HepG2 (cell line): Measurements from ENCODE around the gene RHBDF2. TPM values are rescaled to one million over a fixed set of nuclear protein-coding genes. Genes with fewer than 3 reads are reported as not detected.
A peak's percentile ranks its signal among the peaks of the same experiment; 100 is the strongest.

Experiments used
- ELF3 ChIP-seq: IDR thresholded peaks from 2 replicates; pipeline ENCODE4 v1.6.1; 2016; ENCODE audit warnings: missing genetic modification reagents, missing compliant biosample characterization
- IKZF4 ChIP-seq: sonication (generic); formaldehyde crosslinking; IDR thresholded peaks from 2 replicates; pipeline ENCODE4 v1.5.1; 2020; ENCODE audit warnings: borderline replicate concordance, mild to moderate bottlenecking, low read depth, missing genetic modification reagents; ENCODE audit errors: not compliant biosample characterization
- RARA ChIP-seq: IDR thresholded peaks from 2 replicates; pipeline ENCODE4 v1.6.1; 2016; ENCODE audit warnings: missing genetic modification reagents, missing compliant biosample characterization
- TP53 ChIP-seq: sonication (generic); formaldehyde crosslinking; conservative IDR thresholded peaks from 2 replicates; pipeline ENCODE4 v1.4.0; 2020; ENCODE audit warnings: missing genetic modification reagents
- ZFX ChIP-seq: sonication (generic); formaldehyde crosslinking; IDR thresholded peaks from 2 replicates; pipeline ENCODE4 v1.4.0; 2020; ENCODE audit warnings: mild to moderate bottlenecking, low read depth, missing genetic modification reagents, moderate library complexity
- ZNF343 ChIP-seq: sonication (generic); formaldehyde crosslinking; IDR thresholded peaks from 2 replicates; pipeline ENCODE4 v1.4.0; 2020; ENCODE audit warnings: mild to moderate bottlenecking, missing genetic modification reagents
- ZNF644 ChIP-seq: IDR thresholded peaks from 2 replicates; pipeline ENCODE4 v1.6.1; 2016; ENCODE audit warnings: low read depth
- ZNF678 ChIP-seq: sonication (generic); formaldehyde crosslinking; IDR thresholded peaks from 2 replicates; pipeline ENCODE4 v1.4.0; 2020; ENCODE audit warnings: mild to moderate bottlenecking, missing genetic modification reagents
- ZNF724P ChIP-seq: sonication (generic); formaldehyde crosslinking; IDR thresholded peaks from 2 replicates; pipeline ENCODE4 v1.8.0; 2022; ENCODE audit warnings: missing genetic modification reagents, borderline replicate concordance
- ZNF777 ChIP-seq: sonication (generic); formaldehyde crosslinking; IDR thresholded peaks from 2 replicates; pipeline ENCODE4 v1.4.0; 2020; ENCODE audit warnings: missing genetic modification reagents
- ZNF782 ChIP-seq: sonication (generic); formaldehyde crosslinking; IDR thresholded peaks from 2 replicates; pipeline ENCODE4 v1.4.0; 2020; ENCODE audit warnings: missing genetic modification reagents, mild to moderate bottlenecking, borderline replicate concordance
- ZNF850 ChIP-seq: sonication (generic); formaldehyde crosslinking; conservative IDR thresholded peaks from 2 replicates; pipeline ENCODE4 v1.9.0; 2021; ENCODE audit warnings: mild to moderate bottlenecking, missing genetic modification reagents
- ZNF878 ChIP-seq: sonication (generic); formaldehyde crosslinking; IDR thresholded peaks from 2 replicates; pipeline ENCODE4 v1.8.1; 2023; ENCODE audit warnings: mild to moderate bottlenecking, missing genetic modification reagents, moderate library complexity
- ZSCAN22 ChIP-seq: sonication (generic); formaldehyde crosslinking; IDR thresholded peaks from 2 replicates; pipeline ENCODE4 v1.4.0; 2020; ENCODE audit warnings: mild to moderate bottlenecking, missing genetic modification reagents
- polyA plus RNA-seq, 8 experiments: library from polyadenylated mRNA; depleted of rRNA in 3 of 8; stranded (reverse) in 7 of 8; unstranded in 1 of 8; fragments of >200 nt; fragmentation: Illumina TruSeq in 4 of 8; extraction: Trizol in 4 of 8; gene quantifications; 2 replicates each; pipeline versions ENCODE4 v1.2.1 to v1.2.3, GENCODE V29; 2011 to 2016; ENCODE audit warnings: low read depth in 4 of 8, missing spikeins in 1 of 8, mixed read lengths in 1 of 8; ENCODE audit not compliant: insufficient read depth in 1 of 8
- total RNA-seq, 5 experiments: library from RNA; depleted of rRNA; stranded (reverse); fragments of >200 nt; fragmentation: Illumina TruSeq; extraction: Trizol; gene quantifications; 2 replicates each; pipeline ENCODE4 v1.2.3, GENCODE V29; 2016; ENCODE audit warnings: low read depth in 1 of 5
- TF ChIP-seq, protein P1 (sequence below): sonication (generic); formaldehyde crosslinking; IDR thresholded peaks from 2 replicates; pipeline ENCODE4 v1.5.0; 2020; ENCODE audit warnings: mild to moderate bottlenecking, missing genetic modification reagents
- TF ChIP-seq, protein P2 (sequence below): sonication (generic); formaldehyde crosslinking; IDR thresholded peaks from 2 replicates; pipeline ENCODE4 v1.9.0; 2021; ENCODE audit warnings: missing genetic modification reagents, borderline replicate concordance
- TF ChIP-seq, protein P3 (sequence below): sonication (generic); formaldehyde crosslinking; IDR thresholded peaks from 2 replicates; pipeline ENCODE4 v1.4.0; 2020; ENCODE audit warnings: missing genetic modification reagents, borderline replicate concordance
- TF ChIP-seq, protein P4 (sequence below): sonication (generic); formaldehyde crosslinking; IDR thresholded peaks from 2 replicates; pipeline ENCODE4 v1.9.0; 2021; ENCODE audit warnings: missing genetic modification reagents, borderline replicate concordance

Gene RHBDF2
- total and polyA plus RNA-seq, 2 of the 13 experiments (the other 11 are each of a cell fraction or from before 2014, with no cell fraction given), result 7.8 to 24.2 TPM

DNA sequence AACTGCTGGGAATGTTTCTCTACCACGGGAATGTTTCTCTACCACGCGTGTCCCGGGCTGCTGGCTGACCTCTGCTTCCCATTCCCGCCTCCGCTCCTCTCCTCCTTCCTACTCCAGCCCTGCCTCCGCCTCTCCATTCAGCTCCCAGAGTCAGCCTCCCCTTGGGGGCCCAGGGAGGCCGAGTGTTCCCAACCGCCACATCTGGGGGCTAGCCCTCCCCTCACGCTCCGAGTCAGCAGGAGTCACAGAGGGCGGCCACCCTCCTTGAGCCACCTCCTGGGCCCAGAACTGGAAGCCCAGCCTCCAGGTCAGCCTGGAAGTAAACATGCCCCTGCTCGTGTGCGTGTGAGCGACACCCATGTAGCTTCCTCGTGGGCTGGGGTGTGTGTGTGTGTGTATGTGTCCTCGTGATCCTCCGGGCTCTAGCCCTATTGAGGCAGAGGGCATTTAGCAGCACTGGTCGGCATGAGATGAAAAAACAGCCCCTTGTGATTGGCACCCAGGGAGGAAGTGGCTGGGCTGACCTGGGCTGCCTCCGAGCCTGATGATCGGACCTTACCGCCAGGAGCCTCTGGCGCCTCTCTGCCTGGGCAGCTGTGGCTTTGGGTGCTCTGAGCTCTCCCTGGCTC lies 29.0 kb upstream of the RHBDF2 start (continued):
- TF ChIP-seq ZNF850 (CRISPR knock-in tag) (no peak), TP53 (CRISPR knock-in tag) (no peak), ZFX (CRISPR knock-in tag) (no peak), ZNF678 (CRISPR knock-in tag) (no peak), ZNF777 (CRISPR knock-in tag) (no peak), ZNF878 (no peak), ZNF644 (CRISPR knock-in tag) (no peak), ELF3 (CRISPR knock-in tag) (peak; percentile 44; the same call in 1 of the 2 replicates), ZSCAN22 (no peak), IKZF4 (CRISPR knock-in tag) (no peak), RARA (CRISPR knock-in tag) (no peak), ZNF343 (CRISPR knock-in tag) (no peak), ZNF724P (CRISPR knock-in tag) (no peak), ZNF782 (CRISPR knock-in tag) (no peak)
- TF ChIP-seq, protein P1, sequence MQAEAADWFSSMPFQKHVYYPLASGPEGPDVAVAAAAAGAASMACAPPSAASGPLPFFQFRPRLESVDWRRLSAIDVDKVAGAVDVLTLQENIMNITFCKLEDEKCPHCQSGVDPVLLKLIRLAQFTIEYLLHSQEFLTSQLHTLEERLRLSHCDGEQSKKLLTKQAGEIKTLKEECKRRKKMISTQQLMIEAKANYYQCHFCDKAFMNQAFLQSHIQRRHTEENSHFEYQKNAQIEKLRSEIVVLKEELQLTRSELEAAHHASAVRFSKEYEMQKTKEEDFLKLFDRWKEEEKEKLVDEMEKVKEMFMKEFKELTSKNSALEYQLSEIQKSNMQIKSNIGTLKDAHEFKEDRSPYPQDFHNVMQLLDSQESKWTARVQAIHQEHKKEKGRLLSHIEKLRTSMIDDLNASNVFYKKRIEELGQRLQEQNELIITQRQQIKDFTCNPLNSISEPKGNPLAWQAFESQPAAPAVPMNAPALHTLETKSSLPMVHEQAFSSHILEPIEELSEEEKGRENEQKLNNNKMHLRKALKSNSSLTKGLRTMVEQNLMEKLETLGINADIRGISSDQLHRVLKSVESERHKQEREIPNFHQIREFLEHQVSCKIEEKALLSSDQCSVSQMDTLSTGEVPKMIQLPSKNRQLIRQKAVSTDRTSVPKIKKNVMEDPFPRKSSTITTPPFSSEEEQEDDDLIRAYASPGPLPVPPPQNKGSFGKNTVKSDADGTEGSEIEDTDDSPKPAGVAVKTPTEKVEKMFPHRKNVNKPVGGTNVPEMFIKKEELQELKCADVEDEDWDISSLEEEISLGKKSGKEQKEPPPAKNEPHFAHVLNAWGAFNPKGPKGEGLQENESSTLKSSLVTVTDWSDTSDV (CRISPR knock-in tag), result no peak
- TF ChIP-seq, protein P2, sequence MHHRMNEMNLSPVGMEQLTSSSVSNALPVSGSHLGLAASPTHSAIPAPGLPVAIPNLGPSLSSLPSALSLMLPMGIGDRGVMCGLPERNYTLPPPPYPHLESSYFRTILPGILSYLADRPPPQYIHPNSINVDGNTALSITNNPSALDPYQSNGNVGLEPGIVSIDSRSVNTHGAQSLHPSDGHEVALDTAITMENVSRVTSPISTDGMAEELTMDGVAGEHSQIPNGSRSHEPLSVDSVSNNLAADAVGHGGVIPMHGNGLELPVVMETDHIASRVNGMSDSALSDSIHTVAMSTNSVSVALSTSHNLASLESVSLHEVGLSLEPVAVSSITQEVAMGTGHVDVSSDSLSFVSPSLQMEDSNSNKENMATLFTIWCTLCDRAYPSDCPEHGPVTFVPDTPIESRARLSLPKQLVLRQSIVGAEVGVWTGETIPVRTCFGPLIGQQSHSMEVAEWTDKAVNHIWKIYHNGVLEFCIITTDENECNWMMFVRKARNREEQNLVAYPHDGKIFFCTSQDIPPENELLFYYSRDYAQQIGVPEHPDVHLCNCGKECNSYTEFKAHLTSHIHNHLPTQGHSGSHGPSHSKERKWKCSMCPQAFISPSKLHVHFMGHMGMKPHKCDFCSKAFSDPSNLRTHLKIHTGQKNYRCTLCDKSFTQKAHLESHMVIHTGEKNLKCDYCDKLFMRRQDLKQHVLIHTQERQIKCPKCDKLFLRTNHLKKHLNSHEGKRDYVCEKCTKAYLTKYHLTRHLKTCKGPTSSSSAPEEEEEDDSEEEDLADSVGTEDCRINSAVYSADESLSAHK, result no peak
- TF ChIP-seq, protein P3, sequence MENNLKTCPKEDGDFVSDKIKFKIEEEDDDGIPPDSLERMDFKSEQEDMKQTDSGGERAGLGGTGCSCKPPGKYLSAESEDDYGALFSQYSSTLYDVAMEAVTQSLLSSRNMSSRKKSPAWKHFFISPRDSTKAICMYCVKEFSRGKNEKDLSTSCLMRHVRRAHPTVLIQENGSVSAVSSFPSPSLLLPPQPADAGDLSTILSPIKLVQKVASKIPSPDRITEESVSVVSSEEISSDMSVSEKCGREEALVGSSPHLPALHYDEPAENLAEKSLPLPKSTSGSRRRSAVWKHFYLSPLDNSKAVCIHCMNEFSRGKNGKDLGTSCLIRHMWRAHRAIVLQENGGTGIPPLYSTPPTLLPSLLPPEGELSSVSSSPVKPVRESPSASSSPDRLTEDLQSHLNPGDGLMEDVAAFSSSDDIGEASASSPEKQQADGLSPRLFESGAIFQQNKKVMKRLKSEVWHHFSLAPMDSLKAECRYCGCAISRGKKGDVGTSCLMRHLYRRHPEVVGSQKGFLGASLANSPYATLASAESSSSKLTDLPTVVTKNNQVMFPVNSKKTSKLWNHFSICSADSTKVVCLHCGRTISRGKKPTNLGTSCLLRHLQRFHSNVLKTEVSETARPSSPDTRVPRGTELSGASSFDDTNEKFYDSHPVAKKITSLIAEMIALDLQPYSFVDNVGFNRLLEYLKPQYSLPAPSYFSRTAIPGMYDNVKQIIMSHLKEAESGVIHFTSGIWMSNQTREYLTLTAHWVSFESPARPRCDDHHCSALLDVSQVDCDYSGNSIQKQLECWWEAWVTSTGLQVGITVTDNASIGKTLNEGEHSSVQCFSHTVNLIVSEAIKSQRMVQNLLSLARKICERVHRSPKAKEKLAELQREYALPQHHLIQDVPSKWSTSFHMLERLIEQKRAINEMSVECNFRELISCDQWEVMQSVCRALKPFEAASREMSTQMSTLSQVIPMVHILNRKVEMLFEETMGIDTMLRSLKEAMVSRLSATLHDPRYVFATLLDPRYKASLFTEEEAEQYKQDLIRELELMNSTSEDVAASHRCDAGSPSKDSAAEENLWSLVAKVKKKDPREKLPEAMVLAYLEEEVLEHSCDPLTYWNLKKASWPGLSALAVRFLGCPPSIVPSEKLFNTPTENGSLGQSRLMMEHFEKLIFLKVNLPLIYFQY, result no peak
- TF ChIP-seq, protein P4, sequence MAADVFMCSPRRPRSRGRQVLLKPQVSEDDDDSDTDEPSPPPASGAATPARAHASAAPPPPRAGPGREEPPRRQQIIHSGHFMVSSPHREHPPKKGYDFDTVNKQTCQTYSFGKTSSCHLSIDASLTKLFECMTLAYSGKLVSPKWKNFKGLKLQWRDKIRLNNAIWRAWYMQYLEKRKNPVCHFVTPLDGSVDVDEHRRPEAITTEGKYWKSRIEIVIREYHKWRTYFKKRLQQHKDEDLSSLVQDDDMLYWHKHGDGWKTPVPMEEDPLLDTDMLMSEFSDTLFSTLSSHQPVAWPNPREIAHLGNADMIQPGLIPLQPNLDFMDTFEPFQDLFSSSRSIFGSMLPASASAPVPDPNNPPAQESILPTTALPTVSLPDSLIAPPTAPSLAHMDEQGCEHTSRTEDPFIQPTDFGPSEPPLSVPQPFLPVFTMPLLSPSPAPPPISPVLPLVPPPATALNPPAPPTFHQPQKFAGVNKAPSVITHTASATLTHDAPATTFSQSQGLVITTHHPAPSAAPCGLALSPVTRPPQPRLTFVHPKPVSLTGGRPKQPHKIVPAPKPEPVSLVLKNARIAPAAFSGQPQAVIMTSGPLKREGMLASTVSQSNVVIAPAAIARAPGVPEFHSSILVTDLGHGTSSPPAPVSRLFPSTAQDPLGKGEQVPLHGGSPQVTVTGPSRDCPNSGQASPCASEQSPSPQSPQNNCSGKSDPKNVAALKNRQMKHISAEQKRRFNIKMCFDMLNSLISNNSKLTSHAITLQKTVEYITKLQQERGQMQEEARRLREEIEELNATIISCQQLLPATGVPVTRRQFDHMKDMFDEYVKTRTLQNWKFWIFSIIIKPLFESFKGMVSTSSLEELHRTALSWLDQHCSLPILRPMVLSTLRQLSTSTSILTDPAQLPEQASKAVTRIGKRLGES (CRISPR knock-in tag), result no peak
